SH-SY5Y (cell line): ENCODE results near the gene ABCA10.

ENCODE experiments used
- GATA2 ChIP-seq: IDR thresholded peaks from 2 replicates; pipeline ENCODE4 v1.6.1; 2011; ENCODE audit warnings: mild to moderate bottlenecking, low read depth, low read length
- GATA3 ChIP-seq: IDR thresholded peaks from 2 replicates; pipeline ENCODE4 v1.6.1; 2011; ENCODE audit warnings: low read depth, mild to moderate bottlenecking, low read length, moderate library complexity

Gene ABCA10

DNA sequence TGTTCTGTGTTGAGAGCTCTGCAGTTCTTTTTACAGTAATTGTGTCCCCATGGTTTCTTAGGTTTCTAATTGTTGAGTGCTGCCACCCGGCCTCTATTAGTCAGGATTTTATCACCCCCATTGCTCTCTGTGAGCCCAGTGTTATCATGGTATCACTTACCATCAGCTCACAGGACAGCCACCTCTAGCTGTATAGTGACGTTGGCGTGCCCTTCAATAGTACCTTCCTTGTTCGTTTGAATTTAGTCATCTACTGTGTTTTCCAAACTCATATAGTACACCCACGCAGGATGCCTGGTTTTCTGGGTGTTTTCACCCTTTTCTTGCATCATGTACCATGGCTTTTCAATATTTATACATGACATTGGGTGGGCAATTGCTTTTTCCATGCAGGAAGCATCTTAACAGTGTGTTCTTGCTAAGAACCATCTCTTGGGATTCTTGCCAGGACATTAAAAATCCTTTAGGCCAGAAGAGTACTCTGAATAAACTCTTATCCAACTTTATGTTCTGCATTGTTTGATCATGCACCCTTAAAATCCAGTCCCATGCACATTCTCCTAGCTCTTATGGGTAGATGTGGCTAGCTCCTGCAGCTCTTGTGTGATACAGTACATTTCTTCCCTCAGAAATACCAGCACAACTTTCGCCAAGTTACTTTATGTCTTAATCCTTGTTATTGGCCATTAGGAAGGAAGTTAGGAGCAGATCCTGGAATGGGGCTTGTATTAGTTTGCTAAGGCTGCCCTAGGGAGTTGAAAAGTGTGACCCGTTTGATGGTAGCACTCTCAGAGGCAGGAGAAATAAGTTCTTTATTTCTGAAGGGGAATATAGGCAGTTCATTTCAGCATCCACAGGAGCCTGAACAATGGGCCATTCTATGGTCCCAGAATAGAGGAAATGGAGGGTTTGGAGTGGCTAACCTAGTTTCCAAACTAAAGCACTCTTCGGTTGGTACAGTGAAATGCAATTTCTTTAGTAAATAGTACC, 11.3 kb upstream of the ABCA10 start:
- no peak for TF ChIP-seq GATA3
- TF ChIP-seq GATA2, result no peak

DNA sequence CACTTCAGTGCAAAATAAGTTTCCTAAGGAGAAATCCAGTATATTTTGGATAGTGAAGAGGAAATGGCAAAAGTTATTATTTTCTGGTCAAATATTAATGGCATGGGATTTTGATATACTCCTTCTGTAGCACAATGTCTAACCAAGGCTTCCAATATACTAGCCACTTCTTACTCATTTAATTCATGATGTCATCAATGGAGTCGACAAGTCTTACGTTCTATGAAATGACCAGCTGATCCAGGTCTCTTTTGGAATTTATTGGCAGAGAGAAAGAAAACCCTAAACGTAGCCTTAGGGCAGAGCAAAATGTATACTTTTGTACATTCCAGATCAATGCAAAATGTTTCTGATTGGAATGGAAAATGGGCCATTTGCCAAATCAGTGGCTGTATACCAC, 8.3 kb upstream of the ABCA10 start:
- TF ChIP-seq GATA3, result no peak
- TF ChIP-seq GATA2, result no peak

DNA sequence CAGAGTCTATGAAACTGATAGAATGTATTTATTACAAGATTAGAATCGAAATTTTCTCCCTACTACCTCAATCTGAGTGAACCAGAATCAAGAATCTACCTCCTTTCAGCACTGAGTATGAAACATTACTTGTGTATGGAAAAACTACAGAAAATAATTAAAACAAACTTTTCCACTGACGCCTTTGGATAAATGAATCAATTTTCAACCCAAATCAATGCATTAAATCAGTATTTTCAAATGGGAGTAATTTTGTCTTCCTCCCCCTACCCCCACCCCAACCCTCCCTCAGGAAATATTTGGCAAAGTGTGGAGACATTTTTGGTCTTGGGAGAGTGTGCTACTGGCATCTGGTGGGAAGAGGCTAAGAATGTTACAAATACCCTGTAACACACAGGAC, 7.8 kb upstream of the ABCA10 start:
- TF ChIP-seq GATA3, result no peak
- TF ChIP-seq GATA2, result no peak

DNA sequence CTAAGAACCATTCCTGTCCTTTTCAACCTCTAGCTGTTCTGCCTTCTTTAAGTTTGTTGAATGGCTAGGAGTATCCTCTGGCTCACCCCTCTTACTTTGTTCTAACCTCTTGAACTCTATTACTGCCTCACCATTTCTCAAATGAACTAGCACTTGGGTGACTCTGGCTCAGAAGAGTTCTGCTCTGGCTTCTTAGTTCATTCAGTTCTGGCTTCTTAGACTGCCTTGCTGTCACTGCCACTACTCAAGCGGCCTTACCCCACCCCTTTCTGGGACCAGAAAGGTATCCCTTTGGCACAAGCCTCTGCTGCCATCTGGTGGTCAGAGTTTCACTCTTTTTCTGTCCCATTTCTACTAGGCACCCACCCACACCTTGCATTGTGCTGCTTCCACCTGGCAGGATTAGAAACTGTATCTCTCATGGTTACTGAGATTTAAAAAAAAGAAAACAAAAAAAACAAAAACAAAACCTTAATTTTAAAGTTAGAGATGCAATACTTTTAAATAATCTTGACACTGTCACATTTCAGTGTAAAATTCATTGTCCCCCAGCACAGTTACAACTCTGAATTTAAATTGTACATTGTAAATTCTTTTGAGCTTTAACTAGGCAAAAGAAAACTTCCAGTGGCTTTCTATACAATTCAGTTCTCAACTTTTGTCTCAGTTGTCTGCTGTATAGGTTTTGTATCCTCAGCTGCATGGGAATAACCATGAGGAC, 6.9 kb upstream of the ABCA10 start:
- TF ChIP-seq GATA2 (no peak), GATA3 (no peak)

DNA sequence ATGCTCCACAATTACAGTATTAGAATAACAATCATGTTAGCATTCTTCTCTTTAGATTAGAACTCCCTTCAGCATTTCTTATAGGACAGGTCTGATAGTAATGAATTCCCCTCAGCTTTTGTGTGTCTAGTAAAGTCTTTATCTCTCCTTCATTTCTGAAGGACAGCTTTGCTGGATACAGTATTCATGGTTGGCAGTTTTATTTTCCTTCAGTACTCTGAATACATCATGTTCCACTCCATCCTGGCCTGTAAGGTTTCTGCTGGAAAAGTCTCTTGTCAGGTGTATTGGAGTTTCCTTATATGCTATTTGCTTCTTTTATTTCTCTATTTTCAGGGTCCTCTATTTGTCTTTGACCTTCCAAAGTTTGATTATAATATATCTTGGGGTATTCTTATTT, 4.0 kb upstream of the ABCA10 start:
- TF ChIP-seq GATA3, result no peak
- TF ChIP-seq GATA2, result no peak

DNA sequence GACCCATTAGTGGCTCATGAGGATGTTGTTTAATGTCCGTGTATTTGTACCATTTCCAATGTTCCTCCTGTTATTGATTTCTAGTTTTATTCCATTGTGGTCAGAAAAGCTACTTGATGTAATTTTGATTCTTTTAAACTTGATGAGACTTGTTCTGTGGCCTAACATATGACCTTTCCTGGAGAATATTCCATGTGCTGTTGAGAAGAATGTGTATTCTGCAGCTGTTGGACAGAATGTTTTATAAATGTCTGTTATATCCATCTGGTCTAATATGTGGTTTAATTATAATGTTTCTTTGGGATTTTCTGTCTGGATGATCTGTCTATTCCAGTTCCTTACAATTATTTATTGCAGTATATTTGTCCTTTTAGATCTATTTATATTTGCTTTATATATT, 2.9 kb upstream of the ABCA10 start:
- TF ChIP-seq GATA3 (no peak), GATA2 (no peak)

DNA sequence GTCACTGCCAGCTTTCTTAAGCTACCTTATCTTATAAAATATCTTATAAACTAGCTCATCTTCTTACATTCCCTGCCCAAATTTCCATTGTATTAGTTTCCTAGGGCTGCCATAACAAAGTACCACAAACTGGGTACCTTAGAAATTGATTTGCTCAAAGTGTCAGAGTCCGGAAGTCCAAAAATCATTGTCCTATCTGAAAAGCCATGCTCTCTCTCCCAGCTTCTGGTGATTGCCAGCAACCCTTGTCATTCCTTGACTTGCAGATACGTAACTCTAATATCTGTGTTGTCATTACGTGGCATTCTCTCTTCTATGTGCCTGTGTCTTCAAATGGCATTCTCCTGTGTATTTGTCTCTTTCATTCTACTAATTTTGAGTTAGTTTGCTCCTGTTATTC, 2.3 kb upstream of the ABCA10 start:
- TF ChIP-seq GATA3 (no peak), GATA2 (no peak)

DNA sequence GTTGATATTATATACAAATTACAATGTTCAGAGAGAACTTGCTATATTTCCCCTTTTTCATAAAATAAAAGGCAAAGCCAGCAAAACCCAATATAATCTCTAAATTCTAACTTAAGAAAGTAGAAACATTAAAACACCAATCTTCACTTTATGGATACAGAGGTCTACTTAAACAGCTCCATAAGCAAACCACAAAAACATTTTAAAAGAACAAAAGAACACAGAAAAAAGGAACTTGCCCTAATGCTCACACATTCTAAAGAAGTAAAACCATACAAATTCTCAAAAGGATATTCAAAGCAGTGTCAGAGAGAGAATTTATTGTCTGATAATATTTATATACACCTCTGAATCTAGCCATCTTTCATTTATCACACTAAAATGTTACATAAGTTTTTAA, 606 bp downstream of the ABCA10 start:
- TF ChIP-seq GATA2 (no peak), GATA3 (no peak)

DNA sequence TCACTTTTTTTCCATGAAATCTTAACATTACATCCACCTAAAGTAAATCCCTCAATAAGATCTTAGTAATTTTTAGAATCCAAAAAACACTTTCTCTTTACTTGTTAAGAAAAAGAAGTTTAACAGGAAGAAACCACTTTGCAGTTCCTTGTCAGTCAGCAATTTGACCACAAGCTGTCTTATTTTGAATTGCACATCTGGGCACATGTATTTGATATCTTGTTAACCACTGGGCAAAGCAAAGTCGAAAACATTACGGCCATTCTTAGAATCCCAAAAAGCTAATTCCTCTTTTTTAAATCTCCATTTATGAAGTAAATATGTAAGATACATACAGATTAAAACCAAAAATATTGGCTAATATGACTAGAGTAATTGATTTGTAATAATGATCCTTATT, 1.1 kb downstream of the ABCA10 start:
- TF ChIP-seq GATA2 (no peak), GATA3 (no peak)

DNA sequence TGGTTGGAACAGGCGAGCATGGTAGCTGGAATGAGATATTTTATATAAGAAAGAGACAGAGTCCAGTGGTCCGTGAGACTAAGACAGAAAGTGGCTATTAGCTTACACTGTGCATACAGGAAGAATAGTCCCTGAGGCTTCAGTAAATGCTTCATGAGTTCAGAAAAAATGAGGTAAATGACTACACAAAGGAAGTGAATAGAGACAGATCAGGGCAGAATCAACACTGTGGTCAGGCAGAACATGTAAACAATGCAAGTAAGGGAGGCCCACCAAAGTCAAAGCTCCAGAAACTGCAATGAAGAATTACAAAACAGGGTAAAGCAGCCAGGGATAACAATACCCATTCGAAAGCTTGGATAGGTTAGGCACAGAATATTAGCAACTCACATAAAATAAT, 4.8 kb downstream of the ABCA10 start:
- no peak for TF ChIP-seq GATA2
- no peak for TF ChIP-seq GATA3

DNA sequence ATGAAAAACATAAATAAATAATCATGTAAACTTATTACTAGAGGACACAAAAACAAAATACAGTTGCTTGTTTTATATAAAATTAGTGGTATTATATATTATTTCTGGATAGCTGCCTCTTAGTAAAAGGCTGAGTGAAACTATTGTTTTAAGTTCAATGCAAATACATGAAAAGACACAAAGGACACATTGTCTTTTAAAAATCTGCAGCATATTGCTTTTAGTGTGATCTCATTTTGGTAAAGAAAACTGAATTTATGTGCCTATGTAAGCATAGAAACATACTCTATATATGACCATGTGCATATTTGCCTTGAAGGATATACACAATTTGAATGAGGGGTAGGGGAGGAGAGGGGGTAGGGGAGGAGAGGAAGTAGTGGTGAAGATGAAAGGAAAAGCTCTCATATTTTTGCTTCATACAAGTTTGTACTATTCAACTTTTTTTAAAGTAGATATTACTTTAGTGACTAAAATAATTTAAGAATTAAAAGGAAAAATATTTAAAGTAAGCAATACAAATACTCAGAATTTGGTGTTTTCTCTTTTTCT, 5.8 kb downstream of the ABCA10 start:
- TF ChIP-seq GATA2 (no peak), GATA3 (no peak)

DNA sequence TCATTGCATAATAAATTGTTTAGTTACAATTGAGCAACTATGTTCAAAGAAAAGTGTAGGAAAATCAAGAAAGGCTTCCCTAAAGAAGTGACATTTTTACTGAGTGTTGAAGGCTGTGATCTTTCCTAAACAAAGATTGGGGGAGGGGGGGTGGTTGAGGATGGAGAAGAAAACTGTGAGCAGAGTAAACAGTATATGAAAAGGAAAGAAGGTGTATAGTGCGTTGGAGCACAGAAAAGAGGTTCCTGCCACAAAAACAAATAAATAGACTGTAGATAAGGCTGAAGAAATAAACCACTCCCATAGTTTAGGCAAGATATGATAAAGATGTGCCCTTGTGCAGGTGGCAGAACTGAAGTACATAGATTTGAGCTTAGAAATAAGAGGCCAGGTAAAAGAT, 8.5 kb downstream of the ABCA10 start:
- TF ChIP-seq GATA2, result no peak

DNA sequence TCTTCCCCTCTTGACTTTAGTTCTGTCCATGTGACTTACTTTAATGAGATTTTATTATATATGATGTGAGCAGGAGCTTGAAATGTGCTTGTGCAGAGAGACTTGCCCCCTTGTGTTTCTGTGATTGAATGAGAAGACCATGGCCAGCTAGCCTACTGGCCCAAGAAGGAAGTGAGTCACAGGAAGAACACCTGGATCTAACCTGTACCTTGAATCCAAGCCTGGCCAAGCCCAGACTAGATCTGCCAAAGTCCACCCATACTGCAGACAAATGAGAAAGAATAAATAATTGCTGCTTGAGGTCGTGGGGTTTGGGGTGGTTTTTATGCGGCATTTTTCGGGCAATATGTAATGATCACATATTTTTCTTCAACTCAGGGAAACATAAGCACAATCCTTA, 9.6 kb downstream of the ABCA10 start:
- TF ChIP-seq GATA2, result no peak
- TF ChIP-seq GATA3, result no peak

DNA sequence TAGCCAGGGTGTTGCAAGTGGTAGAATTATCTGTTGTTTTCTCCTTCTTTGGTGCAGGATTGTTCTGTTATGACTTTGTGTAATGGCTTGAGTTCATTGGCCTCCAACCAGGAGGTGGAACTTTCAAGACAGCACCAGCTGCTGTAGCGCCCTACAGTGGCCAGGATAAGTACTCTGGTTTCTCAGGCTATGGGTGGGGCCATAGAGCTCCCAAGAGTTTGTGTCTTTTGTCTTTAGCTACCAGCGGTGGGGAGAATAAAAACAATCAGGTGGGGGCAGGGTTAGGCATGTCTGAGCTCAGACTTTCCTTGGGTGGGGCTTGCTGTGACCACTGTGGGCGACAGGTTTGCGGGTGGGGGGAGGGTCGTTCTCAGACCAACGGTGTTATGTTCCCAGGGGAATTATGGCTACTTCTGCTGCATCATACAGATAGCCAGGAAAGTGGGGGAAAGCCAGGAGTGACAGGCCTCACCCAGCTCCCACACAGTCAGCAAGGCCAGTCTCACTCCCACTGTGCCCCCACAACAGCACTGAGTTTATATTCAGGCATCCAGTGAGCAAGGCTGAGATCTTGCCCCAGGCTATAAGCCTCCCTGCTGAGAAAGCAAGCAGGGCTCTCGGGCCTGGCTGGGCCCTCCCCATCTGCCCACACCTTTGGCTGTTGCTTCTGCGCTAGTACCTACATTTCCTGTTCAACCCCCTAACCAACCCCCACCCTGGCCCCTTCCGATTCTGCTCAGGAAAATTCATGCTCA, 15.4 kb downstream of the ABCA10 start:
- no peak for TF ChIP-seq GATA2
- no peak for TF ChIP-seq GATA3
